Right renal cortex interstitium (tissue), 3 donors: ENCODE data around the gene TMUB2. TPM values are rescaled to one million over a fixed set of nuclear protein-coding genes. Genes with fewer than 3 reads are reported as not detected.
"Not testable (repeated sequence)": the region's sequence is repeated elsewhere in the genome, so short reads cannot be mapped to it uniquely, and the experiment has no call there.

Experiments used
- DNase-seq, 3 donors: peaks; one replicate each; pipeline ENCODE4 v3.0.0-alpha.2; 2013; ENCODE audit warnings: low read depth in 3 of 3, low spot score in 2 of 3
- polyA plus RNA-seq, 3 donors: library from polyadenylated mRNA; unstranded; fragments of 120-200 nt; gene quantifications; one replicate each; pipeline ENCODE4 v1.2.1, GENCODE V29; 2013; ENCODE audit not compliant: insufficient read length in 3 of 3

Gene TMUB2
- 10 to 100 TPM; 39.0 to 43.6 (median 42.9) TPM for polyA plus RNA-seq

DNA sequence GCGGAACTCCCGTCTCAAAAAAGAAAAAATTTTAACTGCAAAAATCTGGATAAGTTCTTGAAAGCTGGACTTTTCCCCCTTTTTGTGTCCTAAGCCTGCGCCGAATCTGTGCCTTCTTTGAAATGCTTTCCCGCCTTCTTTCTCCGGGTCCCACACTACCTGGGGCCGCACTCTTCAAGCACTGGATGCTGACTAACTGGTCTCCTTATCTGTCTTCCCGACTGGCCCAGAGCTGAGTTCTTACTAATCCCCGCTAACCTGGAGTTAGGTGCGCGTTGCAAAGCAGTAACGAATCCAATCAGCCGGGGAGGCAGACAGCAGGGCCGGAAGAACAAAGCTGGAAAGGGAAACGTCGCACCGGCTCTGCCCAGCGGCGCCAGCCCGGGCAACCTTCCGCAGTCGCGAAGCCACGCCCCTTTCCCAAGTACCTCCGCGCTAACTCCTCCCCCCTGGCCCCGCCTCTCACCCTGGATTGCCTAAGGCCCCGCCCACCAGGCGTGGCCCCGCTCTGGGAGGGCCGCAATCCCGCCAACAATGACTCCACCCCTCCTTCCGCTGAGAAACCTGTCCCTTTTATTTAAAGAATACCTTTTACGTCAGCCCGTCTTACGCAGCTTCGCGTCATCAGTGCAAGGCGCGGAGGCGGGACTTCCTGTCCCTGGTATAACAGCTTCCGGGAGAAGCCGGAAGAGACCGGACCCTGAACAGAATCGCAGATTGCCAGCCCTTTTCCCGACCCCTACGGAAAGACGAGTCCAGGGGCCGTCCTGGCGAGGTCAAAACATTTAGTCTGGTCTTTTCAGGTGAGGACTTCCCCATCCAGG, at the start of gene TMUB2:
TSS of gene TMUB2 (plus strand) at position 666 of the 824 bp plus-strand sequence. CDS start 737 bp downstream, outside the sequence.
- DNase-seq: peak; percentile 97 to 99 (median 98)

DNA sequence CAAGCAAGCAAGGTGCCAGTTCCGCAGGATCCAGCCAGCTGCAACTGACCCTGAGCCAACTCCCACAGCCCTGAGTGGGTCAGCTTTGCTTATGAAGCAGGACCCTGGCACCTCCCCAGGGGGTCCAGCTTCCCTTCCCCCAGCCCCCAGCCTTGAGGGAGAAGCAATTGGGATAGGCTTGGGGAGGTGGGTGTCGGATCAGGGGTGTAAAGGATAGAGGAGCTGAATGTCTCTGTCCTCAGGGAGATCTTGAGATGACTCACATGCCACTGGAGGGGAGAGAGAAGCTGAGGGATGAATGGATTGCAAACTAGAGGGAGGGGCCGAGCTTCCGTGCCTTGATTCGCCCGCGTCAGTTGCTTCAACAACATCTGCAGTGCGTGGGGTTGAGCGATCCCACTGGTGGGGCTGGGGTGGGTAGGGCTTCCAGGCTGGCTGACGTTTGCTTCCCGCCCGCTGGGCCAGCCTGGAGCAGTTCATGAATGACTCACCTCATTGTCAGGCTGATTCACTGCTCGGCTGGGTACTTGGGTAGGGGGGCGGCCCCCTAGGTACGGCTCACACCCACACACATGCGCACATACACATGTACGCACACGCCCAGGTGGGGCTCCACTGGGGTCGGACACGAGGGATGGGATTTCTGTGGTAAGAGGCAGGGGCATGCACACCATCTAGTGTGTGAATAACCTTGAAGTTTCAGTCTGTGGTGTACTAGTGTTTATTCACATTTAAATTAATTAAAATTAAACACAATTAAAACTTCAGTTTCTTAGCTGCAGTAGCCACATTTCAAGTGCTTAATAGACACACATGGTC, 48.7 kb upstream of the TMUB2 start:
- DNase-seq: no peak

DNA sequence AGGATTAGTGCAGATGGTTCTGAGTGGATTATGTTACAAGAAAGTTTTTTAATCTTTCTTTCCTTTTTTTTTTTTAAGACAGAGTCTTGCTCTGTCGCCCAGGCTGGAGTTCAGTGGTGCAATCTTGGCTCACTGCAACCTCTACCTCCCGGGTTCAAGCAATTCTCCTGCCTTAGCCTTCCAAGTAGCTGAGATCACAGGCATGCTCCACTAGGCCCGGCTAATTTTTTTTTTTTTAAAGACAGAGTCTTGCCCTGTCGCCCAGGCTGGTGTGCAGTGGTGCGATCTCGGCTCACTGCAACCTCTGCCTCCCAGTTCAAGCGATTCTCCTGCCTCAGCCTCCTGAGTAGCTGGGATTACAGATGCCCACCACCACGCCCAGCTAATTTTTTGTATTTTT, 42.9 kb upstream of the TMUB2 start:
- DNase-seq: not testable (repeated sequence)

DNA sequence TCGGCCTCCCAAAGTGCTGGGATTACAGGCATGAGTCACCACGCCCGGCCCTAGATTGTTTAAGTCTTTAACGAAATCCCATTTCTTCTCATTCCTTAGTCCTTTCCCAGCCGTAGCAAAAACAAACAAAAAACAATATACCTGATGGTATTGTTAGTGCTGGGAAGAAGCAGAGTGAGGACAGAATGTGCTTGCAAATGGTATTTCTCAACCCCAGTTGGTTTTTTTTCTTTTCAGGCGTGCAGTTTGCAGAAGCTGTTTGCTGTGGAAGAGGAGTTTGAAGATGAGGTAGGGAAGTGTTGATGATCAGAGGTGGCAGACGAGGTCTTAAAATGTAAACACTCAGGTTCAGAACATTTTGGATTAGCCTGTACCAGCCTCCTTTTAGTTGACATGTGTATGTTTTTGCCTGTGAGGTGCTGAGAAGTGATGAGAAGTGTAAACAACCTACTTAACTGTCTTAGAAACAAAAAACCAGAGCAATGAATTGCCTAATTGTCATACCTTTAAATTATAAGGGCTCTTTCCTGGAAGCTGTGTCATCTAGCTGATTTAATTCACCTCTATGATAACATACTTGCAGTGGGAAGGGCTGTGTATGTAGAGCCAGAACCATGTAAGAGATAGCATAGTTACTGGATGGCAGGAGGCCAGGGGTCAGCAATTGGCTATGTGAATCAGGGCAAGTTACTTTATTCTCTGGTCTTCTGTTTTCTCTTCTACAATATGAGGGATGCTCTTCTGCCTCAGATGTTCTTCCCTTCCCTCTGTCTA, 41.6 kb upstream of the TMUB2 start:
- no peak for DNase-seq

DNA sequence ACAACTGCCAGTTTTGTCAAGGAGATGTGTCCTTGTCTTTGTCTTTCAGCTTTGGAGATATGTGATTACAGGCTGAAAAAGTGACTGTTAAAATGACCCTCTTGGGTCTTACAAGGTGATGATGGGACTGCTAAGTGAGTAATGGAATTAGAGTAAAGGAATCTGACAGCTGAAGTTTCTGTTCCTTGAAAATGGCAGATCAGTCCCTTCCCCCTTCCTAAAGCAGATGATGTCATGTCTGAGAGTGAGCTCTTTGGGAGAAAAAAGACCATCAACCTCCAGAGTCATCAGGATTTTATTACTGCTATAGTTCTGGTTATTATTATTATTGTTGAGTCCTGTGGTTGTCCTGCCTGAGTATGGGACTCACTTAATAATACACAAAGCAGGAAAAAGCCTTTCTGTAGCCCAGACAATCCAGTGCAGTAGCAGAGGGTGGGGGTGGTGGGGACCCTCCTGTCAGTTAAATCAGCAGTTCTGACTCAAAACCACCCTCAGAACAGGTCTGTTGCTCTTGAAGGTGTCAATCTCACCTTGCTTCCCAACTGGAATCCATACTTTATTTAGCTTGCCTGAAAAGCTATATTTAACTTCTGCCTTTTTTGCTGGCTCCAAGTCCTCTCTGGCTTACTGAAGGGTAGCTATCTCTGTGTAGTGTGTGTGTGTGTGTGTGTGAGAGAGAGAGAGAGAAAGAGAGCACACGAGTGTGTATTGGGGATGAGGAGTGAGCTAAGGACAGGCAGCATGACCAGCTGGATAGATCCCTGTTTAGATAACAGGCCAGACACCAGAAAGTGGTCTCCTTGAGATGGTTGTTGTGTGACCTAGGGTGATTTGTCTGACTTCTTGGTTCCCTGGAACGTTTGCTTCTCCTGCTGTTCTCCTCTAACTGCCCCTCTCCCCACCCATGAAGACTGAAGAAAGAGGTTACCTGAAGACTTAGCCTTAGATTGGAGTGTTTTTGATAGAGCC, 40.1 kb upstream of the TMUB2 start:
- DNase-seq: no peak

DNA sequence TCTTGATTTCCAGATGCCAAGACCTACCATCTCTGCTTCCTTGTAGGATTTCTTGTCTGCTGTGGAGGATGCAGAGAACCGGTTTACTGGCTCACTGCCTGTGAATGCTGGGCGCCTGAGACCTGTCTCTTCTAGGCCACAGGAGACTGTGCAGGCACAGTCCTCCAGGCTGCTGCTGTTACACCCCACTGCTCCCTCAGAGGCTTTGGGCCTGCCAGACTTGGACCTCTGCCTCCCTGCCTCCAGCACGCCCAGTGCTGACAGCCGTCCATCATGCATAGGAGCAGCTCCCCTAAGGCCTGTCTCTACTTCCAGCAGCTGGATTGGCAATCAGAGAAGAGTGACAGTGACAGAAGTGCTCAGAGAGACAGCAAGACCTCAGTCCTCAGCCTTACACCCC, 39.0 kb upstream of the TMUB2 start:
- DNase-seq: no peak

DNA sequence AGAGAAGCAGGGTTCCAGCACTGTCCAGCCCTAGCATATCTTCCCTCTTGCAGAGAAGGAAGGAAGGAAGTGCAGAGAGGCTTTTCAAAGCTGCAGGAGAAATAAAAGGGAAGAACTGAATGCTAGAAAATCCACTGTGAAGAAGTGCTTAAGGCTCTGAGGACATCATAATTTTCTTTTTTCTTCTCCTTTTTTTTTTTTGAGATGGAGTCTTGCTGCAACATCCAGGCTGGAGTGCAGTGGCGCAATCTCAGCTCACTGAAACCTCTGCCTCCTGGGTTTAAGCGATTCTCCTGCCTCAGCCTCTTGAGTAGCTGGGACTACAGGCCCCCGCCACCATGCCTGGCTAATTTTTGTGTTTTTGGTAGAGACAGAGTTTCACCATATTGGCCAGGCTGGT, 37.7 kb upstream of the TMUB2 start:
- not testable (repeated sequence) for DNase-seq

DNA sequence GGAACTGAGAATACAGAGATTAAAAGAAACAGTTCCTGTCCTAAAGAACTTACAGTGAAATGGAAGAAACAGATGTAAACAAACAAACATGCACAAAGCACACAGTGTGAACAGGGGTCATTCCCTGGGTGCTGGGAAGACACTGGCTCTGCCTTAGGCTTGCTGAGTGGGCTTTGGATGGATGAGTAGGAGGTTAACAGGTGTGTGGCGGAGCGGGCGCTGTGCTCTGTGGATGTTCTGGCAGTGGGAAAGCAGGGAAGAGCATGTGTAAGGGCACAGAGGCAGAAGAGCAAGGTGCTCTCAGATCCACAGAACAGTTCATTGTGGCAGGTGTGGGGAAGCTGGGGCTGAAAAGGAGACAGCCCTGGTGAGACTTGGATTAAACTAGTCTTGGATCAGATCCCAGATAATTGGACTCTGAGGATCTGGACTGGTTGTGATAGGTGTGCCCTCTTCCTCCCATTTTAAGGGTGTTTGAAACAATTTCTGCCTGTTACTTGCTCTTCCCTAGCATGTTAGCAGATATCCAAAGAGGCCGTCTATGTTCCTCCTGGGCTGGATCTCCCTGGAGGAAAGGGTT, 36.9 kb upstream of the TMUB2 start:
- no peak for DNase-seq

DNA sequence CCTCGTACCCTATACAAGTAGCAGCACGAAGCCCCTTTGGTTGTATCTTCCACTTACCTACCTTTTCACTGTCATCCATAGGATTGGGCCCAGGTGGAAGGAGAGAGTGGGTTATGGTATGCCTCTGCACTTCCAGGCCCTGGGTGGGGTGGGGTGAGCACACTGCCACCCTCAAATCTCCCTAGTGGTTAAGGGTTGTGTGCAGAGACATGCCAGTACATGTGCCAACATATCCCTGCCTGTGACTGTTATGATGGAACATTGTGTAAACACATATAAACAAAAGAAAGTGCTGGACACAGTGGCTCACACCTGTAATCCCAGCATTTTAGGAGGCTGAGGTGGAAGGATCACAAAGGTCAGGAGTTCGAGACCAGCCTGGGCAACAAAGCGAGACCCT, 33.9 kb upstream of the TMUB2 start:
- no peak for DNase-seq

DNA sequence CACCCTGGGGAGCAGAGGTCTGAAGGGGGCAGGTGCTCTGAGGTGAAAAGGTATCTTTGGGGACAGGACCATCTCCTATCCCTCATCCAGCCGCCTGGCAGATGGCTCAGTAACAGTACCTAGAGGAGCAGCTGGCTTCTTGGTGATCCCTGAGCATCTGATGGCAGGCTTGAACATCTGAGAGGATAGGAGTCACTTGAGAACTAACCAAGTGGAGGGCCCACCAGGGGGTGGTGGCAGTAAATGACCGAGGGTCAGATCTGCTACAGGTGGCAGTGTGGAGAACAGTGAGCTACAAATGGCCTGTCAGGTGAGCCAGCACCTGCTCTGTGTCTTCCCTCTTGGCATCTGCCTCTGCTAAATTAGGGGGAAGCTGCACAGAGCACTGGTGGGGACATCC, 31.3 kb upstream of the TMUB2 start:
- no peak for DNase-seq

DNA sequence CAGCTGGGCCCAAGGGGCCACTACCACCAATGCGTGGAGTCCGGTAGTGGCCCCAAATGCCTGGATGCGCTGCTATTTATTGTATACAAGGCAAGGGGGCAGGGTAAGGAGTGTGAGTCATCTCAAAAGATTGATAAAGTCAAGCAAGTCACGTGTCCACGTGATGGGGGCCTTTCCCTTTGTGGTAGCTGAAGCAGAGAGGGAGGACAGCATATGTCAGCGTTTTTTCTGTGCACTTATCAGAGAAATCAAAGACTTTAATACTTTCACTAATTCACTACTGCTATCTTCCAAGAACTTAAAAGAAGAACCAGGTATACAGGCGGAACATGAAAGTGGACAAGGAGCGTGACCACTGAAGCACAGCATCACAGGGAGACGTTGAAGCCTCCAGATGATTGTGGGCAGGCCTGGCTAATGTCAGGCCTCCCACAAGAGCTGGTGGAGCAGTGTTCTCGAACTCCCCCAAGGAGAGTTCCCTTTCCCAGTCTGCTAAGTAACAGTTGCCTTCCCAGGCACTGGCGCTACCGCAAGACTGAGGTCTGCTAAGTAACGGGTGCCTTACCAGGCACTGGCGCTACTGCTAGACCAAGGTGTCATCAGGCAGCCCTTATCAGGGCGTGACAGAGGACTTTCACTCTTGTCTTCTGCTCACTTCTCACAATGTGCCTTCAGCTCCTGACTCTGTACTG, 27.1 kb upstream of the TMUB2 start:
- no peak for DNase-seq

DNA sequence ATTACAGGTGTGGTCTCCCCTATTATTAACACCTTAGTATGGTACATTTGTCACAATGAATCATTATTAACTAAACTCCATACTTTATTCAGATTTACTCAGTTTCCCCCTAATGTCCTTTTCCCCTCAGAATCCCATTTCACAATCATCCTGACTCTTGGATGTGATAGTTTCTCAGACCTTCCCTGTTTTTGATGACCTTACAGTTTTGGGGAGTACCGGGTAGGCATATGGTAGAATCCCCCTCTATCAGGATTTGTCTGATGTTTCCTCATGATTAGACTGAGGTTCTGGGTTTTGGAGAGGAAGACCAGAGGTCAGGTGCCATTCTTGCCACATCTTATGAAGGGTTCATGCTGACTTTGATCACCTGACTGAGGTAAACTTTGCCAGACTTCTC, 22.3 kb upstream of the TMUB2 start:
- no peak for DNase-seq

DNA sequence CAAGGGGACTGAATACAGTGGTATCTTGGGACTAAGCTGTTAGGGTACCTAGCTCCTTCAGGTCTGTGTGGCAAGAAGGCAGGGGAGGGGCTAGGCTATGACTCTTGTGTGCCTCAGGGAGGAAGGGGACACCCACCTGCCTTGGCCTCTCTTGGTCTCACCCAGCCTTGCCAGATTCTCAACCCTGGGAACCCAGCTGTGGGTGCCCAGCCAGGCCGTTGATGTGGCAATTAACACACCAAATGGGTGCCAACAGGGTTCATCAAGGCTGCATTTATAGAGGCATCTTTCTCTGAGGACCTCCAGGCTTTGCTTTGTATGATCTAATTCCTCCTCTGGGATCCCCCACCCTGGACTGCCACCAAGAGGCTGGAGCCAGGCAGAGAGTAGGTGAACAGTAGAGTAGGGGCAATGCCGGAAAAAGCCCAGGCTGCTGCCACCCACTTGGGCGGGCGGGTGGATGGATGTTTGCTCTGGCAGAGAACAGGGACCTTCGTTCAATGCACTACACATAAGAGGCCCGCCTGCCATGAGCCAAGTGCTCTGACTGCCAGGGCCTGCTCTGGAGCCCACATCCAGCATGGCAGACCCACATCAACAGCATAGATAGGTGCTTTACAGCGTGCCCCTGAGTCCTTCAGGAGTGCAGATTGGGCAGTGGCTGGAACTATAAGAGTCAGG, 19.5 kb upstream of the TMUB2 start:
- no peak for DNase-seq

DNA sequence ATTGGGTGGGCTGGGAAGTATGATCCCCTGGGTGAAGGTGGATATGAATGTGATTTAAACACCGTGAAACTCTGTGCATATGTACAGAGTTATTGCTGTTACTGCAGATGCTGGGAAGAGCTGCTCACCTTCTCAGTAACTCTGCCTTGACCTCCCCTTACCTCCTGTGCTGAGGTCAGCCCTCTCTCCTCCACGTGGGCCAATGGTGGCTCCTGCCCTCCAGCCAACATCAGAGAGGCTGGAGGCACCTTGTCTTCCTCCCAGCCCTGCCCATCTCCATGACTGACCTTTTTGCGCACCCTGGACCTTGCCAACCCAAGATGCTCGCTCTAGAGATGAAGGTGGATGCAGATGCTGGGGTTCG, 16.7 kb upstream of the TMUB2 start:
- DNase-seq: no peak

DNA sequence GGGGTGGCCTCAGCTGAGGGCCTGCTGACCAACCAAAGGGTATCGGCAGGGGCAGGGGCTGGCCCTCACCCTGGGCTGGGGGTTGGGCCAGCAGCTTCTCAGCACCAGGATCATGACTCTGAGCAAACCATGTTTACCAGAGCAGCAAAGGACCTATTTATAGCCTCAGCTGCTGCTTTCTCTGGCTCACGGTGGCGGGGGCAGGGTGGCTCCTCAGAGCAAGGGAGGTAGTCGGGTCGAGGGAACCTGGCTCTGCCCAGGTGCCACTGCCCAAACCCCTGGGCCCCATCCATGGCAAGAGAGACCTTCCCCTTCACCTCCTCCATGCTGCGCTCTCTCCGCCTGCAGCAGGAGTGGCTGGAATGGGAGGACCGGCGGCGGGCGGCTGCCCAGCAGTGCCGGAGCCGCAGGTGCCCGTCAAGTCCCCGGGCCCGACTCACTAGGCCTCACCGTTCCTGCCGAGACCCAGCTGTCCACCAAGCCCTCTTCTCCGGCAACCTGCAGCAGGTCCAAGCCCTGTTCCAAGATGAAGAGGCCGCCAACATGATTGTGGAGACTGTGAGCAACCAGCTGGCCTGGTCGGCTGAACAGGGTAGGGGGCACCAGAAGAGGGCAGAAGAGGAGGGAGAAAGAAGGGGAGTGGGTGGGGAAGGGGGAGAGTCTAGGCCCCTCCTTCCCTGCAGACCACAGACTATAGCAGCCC, 16.1 kb upstream of the TMUB2 start, which contains the start of gene ASB16:
TSS of gene ASB16 (plus strand) at position 206 of the 703 bp plus-strand sequence. CDS start at position 292, 86 bp downstream.
- no peak for DNase-seq

DNA sequence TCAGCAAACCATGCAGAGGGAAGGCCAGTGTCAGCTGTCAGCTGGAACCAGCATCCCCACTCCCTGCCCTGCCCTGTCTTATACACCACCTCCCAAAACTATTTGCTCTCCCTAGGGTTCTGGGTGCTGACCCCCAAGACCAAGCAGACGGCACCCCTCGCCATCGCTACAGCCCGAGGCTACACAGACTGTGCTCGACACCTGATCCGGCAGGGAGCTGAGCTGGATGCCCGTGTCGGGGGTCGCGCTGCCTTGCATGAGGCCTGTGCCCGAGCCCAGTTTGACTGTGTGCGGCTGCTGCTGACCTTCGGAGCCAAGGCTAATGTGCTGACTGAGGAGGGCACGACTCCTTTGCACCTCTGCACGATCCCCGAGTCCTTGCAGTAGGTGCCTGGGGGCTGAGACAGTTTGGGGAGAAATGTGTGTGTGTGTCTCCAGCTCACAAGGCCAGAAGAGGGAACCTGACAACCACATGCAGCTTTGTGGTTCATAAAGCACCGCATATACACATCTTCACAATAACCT, 14.8 kb upstream of the TMUB2 start:
- DNase-seq: no peak

DNA sequence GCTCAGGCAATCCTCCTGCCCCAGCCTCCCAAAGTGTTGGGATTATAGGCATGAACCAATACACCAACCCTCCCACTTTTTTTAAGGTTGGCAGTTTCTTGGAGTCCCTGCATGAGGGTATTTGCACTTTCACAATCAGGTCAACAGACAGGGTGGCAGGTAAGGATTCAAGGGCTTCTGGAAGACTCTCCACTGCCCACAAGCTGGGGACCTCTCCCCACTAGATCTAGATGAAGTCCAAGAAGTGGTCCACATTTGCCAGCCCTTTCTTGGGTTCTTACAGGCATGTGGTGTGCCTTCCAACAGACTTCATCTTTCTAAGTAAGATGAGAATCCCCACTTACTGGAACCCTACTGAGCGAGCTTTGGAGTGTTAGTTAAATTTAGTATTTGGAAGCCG, 12.3 kb upstream of the TMUB2 start:
- DNase-seq: no peak
